Measurements from ENCODE around the gene SLC22A8. TPM values are rescaled to one million over a fixed set of nuclear protein-coding genes. Genes with fewer than 3 reads are reported as not detected.

The SLC22A8 gene
- total and polyA plus RNA-seq, 2 experiments from 2014 or later = not detected

DNA sequence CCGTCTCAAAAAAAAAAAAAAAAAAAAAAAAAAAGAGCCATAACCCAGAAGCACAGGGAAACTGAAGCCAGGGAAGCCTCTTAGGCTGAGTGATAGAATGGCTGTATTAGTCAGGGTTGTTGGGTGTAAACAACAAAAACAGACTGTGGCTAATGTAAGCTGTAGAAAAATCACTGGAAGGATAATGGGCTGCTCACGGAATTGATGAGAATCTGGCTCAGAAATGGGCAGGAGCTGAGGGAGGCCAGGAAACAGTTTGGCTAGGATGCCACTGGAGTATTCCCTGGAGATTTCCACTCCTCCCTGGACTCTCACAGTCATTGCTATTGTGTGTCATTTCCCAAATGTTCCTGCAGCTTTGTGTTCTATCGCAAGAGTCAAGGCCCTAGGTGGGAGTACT is 53.2 kb downstream of the SLC22A8 start:
- TF ChIP-seq, protein P1, sequence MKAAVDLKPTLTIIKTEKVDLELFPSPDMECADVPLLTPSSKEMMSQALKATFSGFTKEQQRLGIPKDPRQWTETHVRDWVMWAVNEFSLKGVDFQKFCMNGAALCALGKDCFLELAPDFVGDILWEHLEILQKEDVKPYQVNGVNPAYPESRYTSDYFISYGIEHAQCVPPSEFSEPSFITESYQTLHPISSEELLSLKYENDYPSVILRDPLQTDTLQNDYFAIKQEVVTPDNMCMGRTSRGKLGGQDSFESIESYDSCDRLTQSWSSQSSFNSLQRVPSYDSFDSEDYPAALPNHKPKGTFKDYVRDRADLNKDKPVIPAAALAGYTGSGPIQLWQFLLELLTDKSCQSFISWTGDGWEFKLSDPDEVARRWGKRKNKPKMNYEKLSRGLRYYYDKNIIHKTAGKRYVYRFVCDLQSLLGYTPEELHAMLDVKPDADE (IDR thresholded peaks at IDR 0.05) = no peak
- TF ChIP-seq NANOG (IDR thresholded peaks at IDR 0.05; ENCODE audit: borderline replicate concordance) (no peak), POLR2AphosphoS5 (IDR thresholded peaks at IDR 0.05; ENCODE audit: low read depth) (no peak), EZH2 (IDR thresholded peaks at IDR 0.05; ENCODE audit: low read depth, unreplicated experiment) (no peak), STAT1 (IDR thresholded peaks at IDR 0.05; ENCODE audit: unreplicated experiment) (no peak), ZNF114 (CRISPR knock-in tag; IDR thresholded peaks at IDR 0.05) (no peak), EZH2phosphoT487 (IDR thresholded peaks at IDR 0.05; ENCODE audit: unreplicated experiment) (no peak), ZNF331 (CRISPR knock-in tag; IDR thresholded peaks at IDR 0.05; ENCODE audit: low read depth) (no peak)
- TF ChIP-seq, protein P2, sequence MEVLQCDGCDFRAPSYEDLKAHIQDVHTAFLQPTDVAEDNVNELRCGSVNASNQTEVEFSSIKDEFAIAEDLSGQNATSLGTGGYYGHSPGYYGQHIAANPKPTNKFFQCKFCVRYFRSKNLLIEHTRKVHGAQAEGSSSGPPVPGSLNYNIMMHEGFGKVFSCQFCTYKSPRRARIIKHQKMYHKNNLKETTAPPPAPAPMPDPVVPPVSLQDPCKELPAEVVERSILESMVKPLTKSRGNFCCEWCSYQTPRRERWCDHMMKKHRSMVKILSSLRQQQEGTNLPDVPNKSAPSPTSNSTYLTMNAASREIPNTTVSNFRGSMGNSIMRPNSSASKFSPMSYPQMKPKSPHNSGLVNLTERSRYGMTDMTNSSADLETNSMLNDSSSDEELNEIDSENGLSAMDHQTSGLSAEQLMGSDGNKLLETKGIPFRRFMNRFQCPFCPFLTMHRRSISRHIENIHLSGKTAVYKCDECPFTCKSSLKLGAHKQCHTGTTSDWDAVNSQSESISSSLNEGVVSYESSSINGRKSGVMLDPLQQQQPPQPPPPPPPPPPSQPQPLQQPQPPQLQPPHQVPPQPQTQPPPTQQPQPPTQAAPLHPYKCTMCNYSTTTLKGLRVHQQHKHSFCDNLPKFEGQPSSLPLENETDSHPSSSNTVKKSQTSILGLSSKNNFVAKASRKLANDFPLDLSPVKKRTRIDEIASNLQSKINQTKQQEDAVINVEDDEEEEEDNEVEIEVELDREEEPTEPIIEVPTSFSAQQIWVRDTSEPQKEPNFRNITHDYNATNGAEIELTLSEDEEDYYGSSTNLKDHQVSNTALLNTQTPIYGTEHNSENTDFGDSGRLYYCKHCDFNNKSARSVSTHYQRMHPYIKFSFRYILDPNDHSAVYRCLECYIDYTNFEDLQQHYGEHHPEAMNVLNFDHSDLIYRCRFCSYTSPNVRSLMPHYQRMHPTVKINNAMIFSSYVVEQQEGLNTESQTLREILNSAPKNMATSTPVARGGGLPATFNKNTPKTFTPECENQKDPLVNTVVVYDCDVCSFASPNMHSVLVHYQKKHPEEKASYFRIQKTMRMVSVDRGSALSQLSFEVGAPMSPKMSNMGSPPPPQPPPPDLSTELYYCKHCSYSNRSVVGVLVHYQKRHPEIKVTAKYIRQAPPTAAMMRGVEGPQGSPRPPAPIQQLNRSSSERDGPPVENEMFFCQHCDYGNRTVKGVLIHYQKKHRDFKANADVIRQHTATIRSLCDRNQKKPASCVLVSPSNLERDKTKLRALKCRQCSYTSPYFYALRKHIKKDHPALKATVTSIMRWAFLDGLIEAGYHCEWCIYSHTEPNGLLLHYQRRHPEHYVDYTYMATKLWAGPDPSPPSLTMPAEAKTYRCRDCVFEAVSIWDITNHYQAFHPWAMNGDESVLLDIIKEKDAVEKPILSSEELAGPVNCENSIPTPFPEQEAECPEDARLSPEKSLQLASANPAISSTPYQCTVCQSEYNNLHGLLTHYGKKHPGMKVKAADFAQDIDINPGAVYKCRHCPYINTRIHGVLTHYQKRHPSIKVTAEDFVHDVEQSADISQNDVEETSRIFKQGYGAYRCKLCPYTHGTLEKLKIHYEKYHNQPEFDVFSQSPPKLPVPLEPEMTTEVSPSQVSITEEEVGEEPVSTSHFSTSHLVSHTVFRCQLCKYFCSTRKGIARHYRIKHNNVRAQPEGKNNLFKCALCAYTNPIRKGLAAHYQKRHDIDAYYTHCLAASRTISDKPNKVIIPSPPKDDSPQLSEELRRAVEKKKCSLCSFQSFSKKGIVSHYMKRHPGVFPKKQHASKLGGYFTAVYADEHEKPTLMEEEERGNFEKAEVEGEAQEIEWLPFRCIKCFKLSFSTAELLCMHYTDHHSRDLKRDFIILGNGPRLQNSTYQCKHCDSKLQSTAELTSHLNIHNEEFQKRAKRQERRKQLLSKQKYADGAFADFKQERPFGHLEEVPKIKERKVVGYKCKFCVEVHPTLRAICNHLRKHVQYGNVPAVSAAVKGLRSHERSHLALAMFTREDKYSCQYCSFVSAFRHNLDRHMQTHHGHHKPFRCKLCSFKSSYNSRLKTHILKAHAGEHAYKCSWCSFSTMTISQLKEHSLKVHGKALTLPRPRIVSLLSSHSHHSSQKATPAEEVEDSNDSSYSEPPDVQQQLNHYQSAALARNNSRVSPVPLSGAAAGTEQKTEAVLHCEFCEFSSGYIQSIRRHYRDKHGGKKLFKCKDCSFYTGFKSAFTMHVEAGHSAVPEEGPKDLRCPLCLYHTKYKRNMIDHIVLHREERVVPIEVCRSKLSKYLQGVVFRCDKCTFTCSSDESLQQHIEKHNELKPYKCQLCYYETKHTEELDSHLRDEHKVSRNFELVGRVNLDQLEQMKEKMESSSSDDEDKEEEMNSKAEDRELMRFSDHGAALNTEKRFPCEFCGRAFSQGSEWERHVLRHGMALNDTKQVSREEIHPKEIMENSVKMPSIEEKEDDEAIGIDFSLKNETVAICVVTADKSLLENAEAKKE (CRISPR knock-in tag; IDR thresholded peaks at IDR 0.05) = no peak
- TF ChIP-seq, protein P3, sequence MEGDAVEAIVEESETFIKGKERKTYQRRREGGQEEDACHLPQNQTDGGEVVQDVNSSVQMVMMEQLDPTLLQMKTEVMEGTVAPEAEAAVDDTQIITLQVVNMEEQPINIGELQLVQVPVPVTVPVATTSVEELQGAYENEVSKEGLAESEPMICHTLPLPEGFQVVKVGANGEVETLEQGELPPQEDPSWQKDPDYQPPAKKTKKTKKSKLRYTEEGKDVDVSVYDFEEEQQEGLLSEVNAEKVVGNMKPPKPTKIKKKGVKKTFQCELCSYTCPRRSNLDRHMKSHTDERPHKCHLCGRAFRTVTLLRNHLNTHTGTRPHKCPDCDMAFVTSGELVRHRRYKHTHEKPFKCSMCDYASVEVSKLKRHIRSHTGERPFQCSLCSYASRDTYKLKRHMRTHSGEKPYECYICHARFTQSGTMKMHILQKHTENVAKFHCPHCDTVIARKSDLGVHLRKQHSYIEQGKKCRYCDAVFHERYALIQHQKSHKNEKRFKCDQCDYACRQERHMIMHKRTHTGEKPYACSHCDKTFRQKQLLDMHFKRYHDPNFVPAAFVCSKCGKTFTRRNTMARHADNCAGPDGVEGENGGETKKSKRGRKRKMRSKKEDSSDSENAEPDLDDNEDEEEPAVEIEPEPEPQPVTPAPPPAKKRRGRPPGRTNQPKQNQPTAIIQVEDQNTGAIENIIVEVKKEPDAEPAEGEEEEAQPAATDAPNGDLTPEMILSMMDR (conservative IDR thresholded peaks at IDR 0.05; ENCODE audit: low read depth in 2 of 2) = no peak
- no peak overlapping the region for H3K27ac Mint-ChIP-seq
- H3K9me2 ChIP-seq (ENCODE audit: insufficient read depth) = no peaks in the 10 kb centered on the region
- H4K20me1 ChIP-seq (replicated peaks; ENCODE audit: insufficient read depth) = no peaks in the 10 kb centered on the region
- ATAC-seq (no peak), DNase-seq (ENCODE audit: low spot score) (no peak)
- H3K27ac ChIP-seq (ENCODE audit: low read depth) = no peak overlapping the region
- no peaks in the 10 kb centered on the region for H3F3A ChIP-seq (replicated peaks; ENCODE audit: low read depth)
- H3K27me3 Mint-ChIP-seq (ENCODE audit: insufficient read depth, low read depth, poor library complexity) = peaks cover 12% of the 10 kb centered on the region
- no peak overlapping the region for H3K4me2 ChIP-seq
- H3K27me3 ChIP-seq (ENCODE audit: insufficient read depth) = no peaks in the 10 kb centered on the region
- H3K36me3 ChIP-seq (ENCODE audit: insufficient read depth) = no peaks in the 10 kb centered on the region
- no peaks in the 10 kb centered on the region for H3K4me1 ChIP-seq (ENCODE audit: insufficient read depth)
- no peak overlapping the region for H3K4me3 Mint-ChIP-seq
- H2AFZ ChIP-seq = no peak overlapping the region
- no peaks in the 10 kb centered on the region for H3K36me3 Mint-ChIP-seq (ENCODE audit: low read depth)
- no peaks in the 10 kb centered on the region for H3K4me1 Mint-ChIP-seq
- H3K9me3 Mint-ChIP-seq = no peaks in the 10 kb centered on the region; the same call in 2 of the 3 replicates
- no peaks in the 10 kb centered on the region for H3K79me2 ChIP-seq (replicated peaks; ENCODE audit: insufficient read depth)
- H3K4me3 ChIP-seq = no peak overlapping the region

Measured in GM23338 (cell line).